GM12864 (cell line): ENCODE results near the gene NLRX1.
"Not testable (repeated sequence)": the region's sequence is repeated elsewhere in the genome, so short reads cannot be mapped to it uniquely, and the experiment has no call there.

Experiments
- DNase-seq: peaks from one replicate; pipeline ENCODE4 v3.0.0-alpha.2; 2011; ENCODE audit warnings: low read depth
- H3K4me3 ChIP-seq: 2 replicates; pipeline ENCODE4 v1.5.1; 2011; ENCODE audit warnings: mild to moderate bottlenecking, low read depth, low read length, control low read depth
- CTCF ChIP-seq: IDR thresholded peaks from 2 replicates; pipeline ENCODE4 v1.5.1; 2011; ENCODE audit warnings: low read depth, mild to moderate bottlenecking, moderate library complexity, low read length, control low read depth, inconsistent platforms; ENCODE audit errors: missing control alignments

Gene NLRX1

GRCh38 chr11:119209186-119209585 is 40.7 kb downstream of the NLRX1 start:
- no peak overlapping the region for H3K4me3 ChIP-seq
- TF ChIP-seq CTCF: no peak

GRCh38 chr11:119210050-119210449 is 41.5 kb downstream of the NLRX1 start:
- DNase-seq: no peak
- no peak for TF ChIP-seq CTCF
- H3K4me3 ChIP-seq: no peak overlapping the region

More at GRCh38 chr11:119209186-119209585, 40.7 kb downstream of the NLRX1 start:
- no peak for DNase-seq

- no peak for DNase-seq
- TF ChIP-seq CTCF: no peak
- no peak overlapping the region for H3K4me3 ChIP-seq
Observed at GRCh38 chr11:119218141-119218878, 49.8 kb downstream of the NLRX1 start.

- TF ChIP-seq CTCF: no peak
- DNase-seq: no peak
- H3K4me3 ChIP-seq: no peak overlapping the region
Observed at GRCh38 chr11:119222308-119222707, 53.8 kb downstream of the NLRX1 start.

GRCh38 chr11:119222891-119223290 is 54.4 kb downstream of the NLRX1 start:
- no peak overlapping the region for H3K4me3 ChIP-seq
- TF ChIP-seq CTCF: no peak
- no peak for DNase-seq

- no peak for TF ChIP-seq CTCF
- no peak for DNase-seq
- H3K4me3 ChIP-seq: no peak overlapping the region
Observed at GRCh38 chr11:119223856-119224255, 55.3 kb downstream of the NLRX1 start.

GRCh38 chr11:119228535-119229287 is 60.2 kb downstream of the NLRX1 start:
- not testable (repeated sequence) for H3K4me3 ChIP-seq, DNase-seq
